K562 (cell line): ENCODE results near the gene HLA-DQA2. TPM values are rescaled to one million over a fixed set of nuclear protein-coding genes. Genes with fewer than 3 reads are reported as not detected.
A peak's percentile ranks its signal among the peaks of the same experiment; 100 is the strongest.

Experiments
- ATAC-seq: fragments of 200-7000 bp; cut with Tn5 transposase; 3 replicates; pipeline ENCODE4 v1.9.1; 2020; ENCODE audit warnings: moderate library complexity
- BruUV-seq: library from RNA; stranded (reverse); fragments of 400-500 nt; replicated peaks from 2 replicates; lab custom pipeline; 2021; lab: Mats Ljungman, UMichigan
- CTCF ChIA-PET: fragments of 300-600 bp; formaldehyde crosslinking; extraction: SDS; loops from one replicate; lab custom pipeline; 2021; ENCODE audit warnings: low intra/inter-chr PET ratio; lab: Yijun Ruan, JAX
- POLR2A ChIA-PET: fragments of 300-600, 350-650 bp; sonication (Branson Sonifier 250); formaldehyde crosslinking; extraction: SDS; loops from one replicate; lab custom pipeline; 2021; ENCODE audit warnings: antibody characterized with exemption, inconsistent platforms; lab: Yijun Ruan, JAX
- DNase-seq, 4 experiments: peaks; one replicate each; pipeline versions ENCODE4 v3.0.0 to v3.0.0-alpha.2; 2011 to 2018; ENCODE audit warnings: low spot score in 3 of 4, mixed read lengths in 3 of 4; ENCODE audit errors: extremely low read depth in 1 of 4
- FAIRE-seq: peaks from 2 replicates; lab custom pipeline; 2011; peaks lifted over from hg19 to GRCh38; lab: Jason Lieb, UNC
- H2AFZ ChIP-seq: 2 replicates; pipeline ENCODE4 v1.6.0; 2011; ENCODE audit warnings: low read depth, low read length, control low read depth, inconsistent platforms
- H3K27ac ChIP-seq: fragments of 200-600 bp; 3 replicates; pipeline ENCODE4 v1.8.0; 2011; ENCODE audit warnings: low read depth, mild to moderate bottlenecking, control low read depth, inconsistent platforms, low read length, moderate library complexity, mixed read lengths; ENCODE audit errors: extremely low read depth
- H3K27me3 ChIP-seq, 2 experiments: fragments of 300-600 bp in 1 of 2; 2 replicates in 1 of 2; 3 replicates in 1 of 2; pipeline versions ENCODE4 v1.6.0 to v1.8.0; 2011; ENCODE audit warnings: inconsistent platforms in 2 of 2, low read length in 2 of 2, mild to moderate bottlenecking in 1 of 2, mixed read lengths in 1 of 2, moderate library complexity in 1 of 2; ENCODE audit not compliant: control insufficient read depth in 2 of 2, insufficient read depth in 2 of 2
- H3K36me3 ChIP-seq: fragments of 300-600 bp; 3 replicates; pipeline ENCODE4 v1.8.0; 2011; ENCODE audit warnings: mild to moderate bottlenecking, low read length, inconsistent platforms; ENCODE audit not compliant: control insufficient read depth, insufficient read depth
- H3K4me1 ChIP-seq, 2 experiments: fragments of 200-600 bp in 1 of 2; replicated peaks in 1 of 2; 2 replicates in 1 of 2; 3 replicates in 1 of 2; pipeline versions ENCODE4 v1.5.1 to v1.8.0; 2011; ENCODE audit warnings: inconsistent platforms in 2 of 2, low read length in 2 of 2, mild to moderate bottlenecking in 1 of 2, mixed read lengths in 1 of 2, moderate library complexity in 1 of 2; ENCODE audit not compliant: control insufficient read depth in 2 of 2, insufficient read depth in 2 of 2
- H3K4me2 ChIP-seq: 2 replicates; pipeline ENCODE4 v1.6.1; 2011; ENCODE audit warnings: low read length, control low read depth, inconsistent platforms, mixed read lengths; ENCODE audit not compliant: insufficient read depth
- H3K4me3 ChIP-seq: fragments of 200-600 bp; sonication (generic), shearing (Covaris generic); 2 replicates; pipeline ENCODE4 v1.5.1; 2016; ENCODE audit warnings: control low read depth, inconsistent platforms
- H3K79me2 ChIP-seq: fragments of 200-600 bp; 3 replicates; pipeline ENCODE4 v1.8.0; 2011; ENCODE audit warnings: low read length, inconsistent platforms; ENCODE audit not compliant: control insufficient read depth, insufficient read depth
- H3K9ac ChIP-seq, 2 experiments: 2 replicates each; pipeline versions ENCODE4 v1.6.0 to v1.6.1; 2011; ENCODE audit warnings: low read depth in 2 of 2, low read length in 2 of 2, control low read depth in 1 of 2, inconsistent platforms in 1 of 2, mild to moderate bottlenecking in 1 of 2, mixed read lengths in 1 of 2; ENCODE audit not compliant: insufficient read depth in 1 of 2
- H3K9me1 ChIP-seq: one replicate; pipeline ENCODE4 v1.6.0; 2011; ENCODE audit warnings: inconsistent platforms, mild to moderate bottlenecking, low read length, moderate library complexity; ENCODE audit not compliant: control insufficient read depth, insufficient read depth
- H3K9me3 ChIP-seq: replicated peaks from 2 replicates; pipeline ENCODE4 v1.5.1; 2011; ENCODE audit warnings: low read depth, low read length, inconsistent platforms; ENCODE audit not compliant: control insufficient read depth, insufficient read depth
- H4K20me1 ChIP-seq: replicated peaks from 2 replicates; pipeline ENCODE4 v1.6.1; 2011; ENCODE audit warnings: low read length, inconsistent platforms, mixed read lengths; ENCODE audit not compliant: control insufficient read depth, insufficient read depth
- BRD4 ChIP-seq: fragments of 200-600 bp; sonication (generic); IDR thresholded peaks from 2 replicates; pipeline ENCODE4 v1.6.1; 2017; ENCODE audit warnings: inconsistent platforms
- CBX3 ChIP-seq, 2 experiments: IDR thresholded peaks; 1 replicate in 1 of 2; 2 replicates in 1 of 2; pipeline ENCODE4 v1.6.1; 2012; ENCODE audit warnings: inconsistent platforms in 2 of 2, low read length in 2 of 2, borderline replicate concordance in 1 of 2, control low read depth in 1 of 2
- ELK3 ChIP-seq: fragments of 450-650 bp; formaldehyde crosslinking; IDR thresholded peaks from 2 replicates; pipeline ENCODE4 v1.4.0; 2020; ENCODE audit warnings: mild to moderate bottlenecking
- EWSR1 ChIP-seq: fragments of 450-650 bp; IDR thresholded peaks from 2 replicates; pipeline ENCODE4 v1.6.1; 2018; ENCODE audit warnings: borderline replicate concordance, mild to moderate bottlenecking, low read depth, moderate library complexity; ENCODE audit not compliant: partially characterized antibody
- MAFF ChIP-seq: IDR thresholded peaks from 2 replicates; pipeline ENCODE4 v1.6.1; 2012; ENCODE audit warnings: low read length, improper control_type of control experiment
- MAFG ChIP-seq: fragments of 450-650 bp; conservative IDR thresholded peaks from 2 replicates; pipeline ENCODE4 v1.6.1; 2016; ENCODE audit warnings: missing genetic modification characterization, missing compliant biosample characterization
- MAFK ChIP-seq: IDR thresholded peaks from 2 replicates; pipeline ENCODE4 v1.6.1; 2011; ENCODE audit warnings: low read length, improper control_type of control experiment
- MCM3 ChIP-seq: fragments of 450-650 bp; IDR thresholded peaks from 2 replicates; pipeline ENCODE4 v1.6.1; 2016
- MEIS2 ChIP-seq: fragments of 450-650 bp; IDR thresholded peaks from 2 replicates; pipeline ENCODE4 v1.6.1; 2014; ENCODE audit warnings: mild to moderate bottlenecking; ENCODE audit not compliant: partially characterized antibody
- MLX ChIP-seq, 2 experiments: fragments of 450-650 bp in 1 of 2; sonication (generic) in 1 of 2; formaldehyde crosslinking; conservative IDR thresholded peaks; 2 replicates each; pipeline versions ENCODE4 v1.4.0 to v1.8.1; 2020 to 2022; ENCODE audit warnings: mild to moderate bottlenecking in 1 of 2, missing genetic modification reagents in 1 of 2
- TAF15 ChIP-seq: fragments of 200-400 bp; formaldehyde crosslinking; IDR thresholded peaks from 2 replicates; pipeline ENCODE4 v1.6.1; 2017; ENCODE audit warnings: mild to moderate bottlenecking, low read depth, low read length, moderate library complexity
- ZNF197 ChIP-seq: fragments of 200-800 bp; sonication (Bioruptor generic); IDR thresholded peaks from 2 replicates; pipeline ENCODE4 v1.6.1; 2016; ENCODE audit warnings: low read depth, missing genetic modification characterization, missing compliant biosample characterization
- ZNF316 ChIP-seq: fragments of 450-650 bp; IDR thresholded peaks from 2 replicates; pipeline ENCODE4 v1.6.1; 2016
- ZNF436 ChIP-seq: fragments of 250-450, 450-650 bp; sonication (Bioruptor Pico); formaldehyde crosslinking; IDR thresholded peaks from 2 replicates; pipeline ENCODE4 v1.7.0; 2020; ENCODE audit warnings: mild to moderate bottlenecking
- ZNF561 ChIP-seq: fragments of 450-650 bp; formaldehyde crosslinking; conservative IDR thresholded peaks from 2 replicates; pipeline ENCODE4 v1.4.0; 2020; ENCODE audit warnings: mild to moderate bottlenecking, moderate library complexity
- WGBS: fragments of 100-300 bp; shearing (Covaris generic); methylation state at CpG from one replicate; pipeline ENCODE4 v1.1.6; 2016; ENCODE audit warnings: low coverage, mixed read lengths; ENCODE audit not compliant: insufficient coverage; ENCODE audit errors: missing lambda C conversion rate; 5-methylcytosine and 5-hydroxymethylcytosine counted together
- in situ Hi-C: fragments of 300-500 bp; cut with MboI; formaldehyde crosslinking; loops from 4 replicates; pipeline ENCODE4 v1.15.0; 2018; ENCODE audit warnings: inconsistent platforms, mixed read lengths
- intact Hi-C: fragments of 100-400 bp; cut with micrococcal nuclease; formaldehyde crosslinking; loops from 2 replicates; pipeline ENCODE4 v1.14.2; 2022
- polyA plus RNA-seq, 8 experiments: library from polyadenylated mRNA; depleted of rRNA in 4 of 8; stranded (reverse) in 5 of 8; unstranded in 3 of 8; fragments of >200 nt; fragmentation: Nextera tagmentation in 2 of 8; fragmentation: Illumina TruSeq in 1 of 8; extraction: Ambion mirVana in 2 of 8; extraction: Trizol in 1 of 8; gene quantifications; 2 replicates each; pipeline versions ENCODE4 v1.2.1 to v1.2.3, GENCODE V29; 2011 to 2014; ENCODE audit warnings: inconsistent platforms in 1 of 8, missing spikeins in 1 of 8
- total RNA-seq, 7 experiments: library from RNA; depleted of rRNA in 6 of 7; stranded (reverse); fragments of >200 nt in 6 of 7; fragmentation: Illumina TruSeq in 2 of 7; extraction: Trizol in 2 of 7; gene quantifications; 2 replicates each; pipeline versions ENCODE4 v1.2.1 to v1.2.3, GENCODE V29; 2011 to 2021; ENCODE audit warnings: low replicate concordance in 1 of 7

HLA-DQA2 gene
- total and polyA plus RNA-seq, 9 of the 15 experiments (the other 6 are each of a cell fraction or from before 2014, with no cell fraction given), result not detected

GRCh38 chr6:32752580-32752979 lies 11.4 kb downstream of the HLA-DQA2 start (continued):
- no peak for TF ChIP-seq ZNF197 (CRISPR knock-in tag)
- TF ChIP-seq MLX (CRISPR knock-in tag; conservative IDR thresholded peaks at IDR 0.05), result no peak
- no peak for TF ChIP-seq CBX3 (IDR thresholded peaks at IDR 0.05; ENCODE audit: borderline replicate concordance in 1 of 2, low read length in 2 of 2)
- no peak for TF ChIP-seq TAF15
- TF ChIP-seq MEIS2, result peak; percentile 33

- ChIA-PET CTCF (no interaction called here), POLR2A (no interaction called here)
- no peaks in the 10 kb centered on the region for H3K36me3 ChIP-seq
- no peak overlapping the region for H3K27ac ChIP-seq
- H3K79me2 ChIP-seq, result no peaks in the 10 kb centered on the region
- ATAC-seq (no peak), FAIRE-seq (no peak), DNase-seq (no peak)
- intact Hi-C loops, result no loop called here
- WGBS, result 0% methylated on average over 1 of the region's 1 CpG
- H4K20me1 ChIP-seq, result no peaks in the 10 kb centered on the region
- peak; percentile 35; the same call in 1 of the 2 replicates for TF ChIP-seq ZNF316
- no peak for TF ChIP-seq ZNF561
- TF ChIP-seq MAFG, result peak; percentile 50
- peak; percentile 69 for TF ChIP-seq MAFK
- TF ChIP-seq MCM3, result no peak
- no peak for TF ChIP-seq ELK3 (CRISPR knock-in tag)
- TF ChIP-seq BRD4, result no peak
- no peak for TF ChIP-seq ZNF436 (CRISPR knock-in tag)
- TF ChIP-seq EWSR1, result no peak
- peak; percentile 64 for TF ChIP-seq MAFF
- in situ Hi-C loops, result loop anchor here (5.0 kb wide), 1 partner anchor 97 kb away; no protein-coding TSS in a partner anchor
- no peaks in the 10 kb centered on the region for H3K9me1 ChIP-seq
- no peak overlapping the region for H3K4me2 ChIP-seq
- no peak overlapping the region for H3K4me3 ChIP-seq
- H2AFZ ChIP-seq, result no peak overlapping the region
- H3K27me3 ChIP-seq, result peaks cover 19 to 51% of the 10 kb centered on the region in 2 experiments; a peak in 4 of 5 replicates
- H3K9me3 ChIP-seq, result no peaks in the 10 kb centered on the region
- H3K4me1 ChIP-seq, result peaks cover 0 to 8% of the 10 kb centered on the region in 2 experiments; a peak in 1 of 5 replicates
- no TSS peak for BruUV-seq
- no peak overlapping the region for H3K9ac ChIP-seq
Observed at GRCh38 chr6:32759669-32760068, 18.5 kb downstream of the HLA-DQA2 start.
